Activated CD4-positive, alpha-beta T cell treated with anti-CD3 and anti-CD28 coated beads for 24 hours (primary cell): ENCODE measurements around the gene PIGQ.

Experiments used
- DNase-seq, 2 donors: peaks; one replicate each; pipeline ENCODE4 v3.0.0-alpha.2; 2020; ENCODE audit warnings: low read depth in 2 of 2

PIGQ gene

GRCh38 chr16:567373-568256 is 2.2 kb upstream of the PIGQ start:
- DNase-seq = no peak

- no peak for DNase-seq
Measured at GRCh38 chr16:568401-569258, 1.1 kb upstream of the PIGQ start.

- DNase-seq = no peak
Measured at GRCh38 chr16:572865-573650, 3.3 kb downstream of the PIGQ start.

GRCh38 chr16:574021-574760 is 4.4 kb downstream of the PIGQ start:
- DNase-seq = no peak

GRCh38 chr16:575354-576196 is 5.8 kb downstream of the PIGQ start:
- DNase-seq = no peak

GRCh38 chr16:576197-576822 is 6.5 kb downstream of the PIGQ start:
- no peak for DNase-seq

GRCh38 chr16:576823-577201 is 7.0 kb downstream of the PIGQ start:
- DNase-seq = no peak

- no peak for DNase-seq
Measured at GRCh38 chr16:577796-578195, 8.0 kb downstream of the PIGQ start.

- DNase-seq = no peak
Measured at GRCh38 chr16:578232-578869, 8.6 kb downstream of the PIGQ start.

- peak; percentile 28 to 44 for DNase-seq
Measured at GRCh38 chr16:578870-579405, 9.2 kb downstream of the PIGQ start.

- no peak for DNase-seq
Measured at GRCh38 chr16:580141-580945, 10.6 kb downstream of the PIGQ start.

GRCh38 chr16:580946-581498 is 11.3 kb downstream of the PIGQ start:
- no peak for DNase-seq

GRCh38 chr16:582218-582613 is 12.4 kb downstream of the PIGQ start:
- DNase-seq = no peak

GRCh38 chr16:582614-583331 is 13.0 kb downstream of the PIGQ start:
- no peak for DNase-seq

- no peak for DNase-seq
Measured at GRCh38 chr16:583470-583814, 13.7 kb downstream of the PIGQ start.

- DNase-seq = no peak
Measured at GRCh38 chr16:583815-584591, 14.2 kb downstream of the PIGQ start.

GRCh38 chr16:585351-585750 is 15.6 kb downstream of the PIGQ start:
- no peak for DNase-seq
